HepG2 (cell line): ENCODE measurements around the gene NFRKB. TPM values are rescaled to one million over a fixed set of nuclear protein-coding genes. Genes with fewer than 3 reads are reported as not detected.

Experiments used
- ATAC-seq: fragments of 200-7000 bp; cut with Tn5 transposase; 3 replicates; pipeline ENCODE4 v1.9.1; 2020; ENCODE audit warnings: mild to moderate bottlenecking, moderate library complexity
- BruUV-seq: library from RNA; stranded (reverse); fragments of 400-500 nt; replicated peaks from 2 replicates; lab custom pipeline; 2021; lab: Mats Ljungman, UMichigan
- CTCF ChIA-PET: fragments of 300-600 bp; formaldehyde crosslinking; extraction: SDS; loops from one replicate; lab custom pipeline; 2021; ENCODE audit warnings: low total read pairs, inconsistent platforms, low intra/inter-chr PET ratio; lab: Yijun Ruan, JAX
- POLR2A ChIA-PET: fragments of 350-600 bp; sonication (Branson Sonifier 250); formaldehyde crosslinking; loops from one replicate; lab custom pipeline; 2020; ENCODE audit warnings: antibody characterized with exemption, inconsistent platforms; lab: Yijun Ruan, JAX
- DNase-seq: peaks from one replicate; pipeline ENCODE4 v3.0.0-alpha.2; 2015; ENCODE audit warnings: low spot score
- FAIRE-seq: peaks from 3 replicates; lab custom pipeline; 2011; peaks lifted over from hg19 to GRCh38; lab: Jason Lieb, UNC
- H2AFZ ChIP-seq: one replicate; pipeline ENCODE4 v1.6.1; 2011; ENCODE audit warnings: low read length, inconsistent platforms
- H3K27ac ChIP-seq: fragments of 300-600 bp; 3 replicates; pipeline ENCODE4 v1.8.0; 2011; ENCODE audit warnings: mixed run types, mild to moderate bottlenecking, mixed read lengths, low read length, inconsistent platforms; ENCODE audit not compliant: insufficient read depth; ENCODE audit errors: extremely low read length
- H3K27me3 ChIP-seq, 2 experiments: fragments of 200-600 bp in 1 of 2; 2 replicates in 1 of 2; 3 replicates in 1 of 2; pipeline versions ENCODE4 v1.6.0 to v1.8.0; 2011; ENCODE audit warnings: low read length in 2 of 2, mild to moderate bottlenecking in 2 of 2, moderate library complexity in 2 of 2, inconsistent platforms in 1 of 2; ENCODE audit not compliant: insufficient read depth in 2 of 2, control insufficient read depth in 1 of 2
- H3K36me3 ChIP-seq, 2 experiments: fragments of 200-600 bp in 1 of 2; replicated peaks in 1 of 2; 2 replicates in 1 of 2; 3 replicates in 1 of 2; pipeline versions ENCODE4 v1.5.1 to v1.8.0; 2011; ENCODE audit warnings: low read length in 2 of 2, inconsistent platforms in 1 of 2; ENCODE audit not compliant: insufficient read depth in 2 of 2, control insufficient read depth in 1 of 2
- H3K4me1 ChIP-seq: 2 replicates; pipeline ENCODE4 v1.5.1; 2012; ENCODE audit warnings: low read length, inconsistent platforms; ENCODE audit not compliant: insufficient read depth
- H3K4me2 ChIP-seq: 2 replicates; pipeline ENCODE4 v1.6.0; 2011; ENCODE audit warnings: low read depth, low read length, inconsistent platforms
- H3K4me3 ChIP-seq, 3 experiments: fragments of 200-600 bp in 1 of 3; sonication (generic), shearing (Covaris generic) in 1 of 3; replicated peaks in 1 of 3; 2 replicates each; pipeline ENCODE4 v1.5.1; 2011 to 2016; ENCODE audit warnings: low read length in 3 of 3, inconsistent platforms in 2 of 3, low read depth in 2 of 3, mild to moderate bottlenecking in 2 of 3, control low read depth in 1 of 3, mixed read lengths in 1 of 3; ENCODE audit not compliant: insufficient read depth in 1 of 3
- H3K79me2 ChIP-seq: one replicate; pipeline ENCODE4 v1.6.1; 2011; ENCODE audit warnings: low read length, inconsistent platforms; ENCODE audit not compliant: insufficient read depth
- H3K9ac ChIP-seq: 2 replicates; pipeline ENCODE4 v1.6.0; 2011; ENCODE audit warnings: mild to moderate bottlenecking, low read depth, low read length, inconsistent platforms; ENCODE audit not compliant: insufficient read depth
- H3K9me3 ChIP-seq: 2 replicates; pipeline ENCODE4 v1.5.1; 2012; ENCODE audit warnings: mild to moderate bottlenecking, low read length
- H4K20me1 ChIP-seq: 2 replicates; pipeline ENCODE4 v1.6.0; 2011; ENCODE audit warnings: inconsistent platforms, mild to moderate bottlenecking, low read length, moderate library complexity; ENCODE audit not compliant: insufficient read depth
- CTCF ChIP-seq: sonication (generic); formaldehyde crosslinking; IDR thresholded peaks from 2 replicates; pipeline ENCODE4 v1.5.0; 2020; ENCODE audit warnings: mild to moderate bottlenecking, missing genetic modification reagents, moderate library complexity
- EHMT2 ChIP-seq: fragments of 200-600 bp; sonication (generic); IDR thresholded peaks from 2 replicates; pipeline ENCODE4 v1.7.0; 2017; ENCODE audit warnings: antibody characterized with exemption, low read depth, low read length, borderline replicate concordance
- SMC3 ChIP-seq: IDR thresholded peaks from 2 replicates; pipeline ENCODE4 v1.6.1; 2011; ENCODE audit warnings: low read length, improper control_type of control experiment
- STAG1 ChIP-seq: sonication (generic); formaldehyde crosslinking; IDR thresholded peaks from 2 replicates; pipeline ENCODE4 v1.4.0; 2020; ENCODE audit warnings: missing genetic modification reagents
- TFAP4 ChIP-seq: sonication (generic); IDR thresholded peaks from 2 replicates; pipeline ENCODE4 v1.6.1; 2016; ENCODE audit warnings: low read depth, borderline replicate concordance
- XRCC5 ChIP-seq: fragments of 200-400 bp; formaldehyde crosslinking; optimal IDR thresholded peaks from 2 replicates; pipeline ENCODE3; 2017; ENCODE audit warnings: mild to moderate bottlenecking, low read length
- WGBS: methylation state at CpG from one replicate; pipeline ENCODE4 v1.1.6; 2017; ENCODE audit warnings: low lambda C conversion rate; 5-methylcytosine and 5-hydroxymethylcytosine counted together
- in situ Hi-C: cut with HindIII; loops from 2 replicates; pipeline ENCODE4 v1.10.0; 2017; ENCODE audit warnings: low pct_unique_long_range_greater_than_20kb; ENCODE audit not compliant: extremely low pct_ligation_motif_present
- intact Hi-C: fragments of 100-400 bp; cut with micrococcal nuclease; formaldehyde crosslinking; loops from one replicate; pipeline ENCODE4 v1.10.0; 2022; ENCODE audit not compliant: unreplicated experiment
- polyA plus RNA-seq, 8 experiments: library from polyadenylated mRNA; depleted of rRNA in 3 of 8; stranded (reverse) in 7 of 8; unstranded in 1 of 8; fragments of >200 nt; fragmentation: Illumina TruSeq in 4 of 8; extraction: Trizol in 4 of 8; gene quantifications; 2 replicates each; pipeline versions ENCODE4 v1.2.1 to v1.2.3, GENCODE V29; 2011 to 2016; ENCODE audit warnings: low read depth in 4 of 8, missing spikeins in 1 of 8, mixed read lengths in 1 of 8; ENCODE audit not compliant: insufficient read depth in 1 of 8
- total RNA-seq, 5 experiments: library from RNA; depleted of rRNA; stranded (reverse); fragments of >200 nt; fragmentation: Illumina TruSeq; extraction: Trizol; gene quantifications; 2 replicates each; pipeline ENCODE4 v1.2.3, GENCODE V29; 2016; ENCODE audit warnings: low read depth in 1 of 5

NFRKB gene
- total and polyA plus RNA-seq, 2 of the 13 experiments (the other 11 are each of a cell fraction or from before 2014, with no cell fraction given): 22.9 to 23.7 TPM

- WGBS: 73% methylated on average over 8 of the region's 9 CpGs
- no peak for FAIRE-seq
- TF ChIP-seq STAG1 (CRISPR knock-in tag) (peak; percentile 72), XRCC5 (peak; percentile 45), SMC3 (peak; percentile 33; the same call in 1 of the 2 replicates), CTCF (CRISPR knock-in tag) (peak; percentile 57), TFAP4 (peak; percentile 32; the same call in 1 of the 2 replicates), EHMT2 (no peak)
- H3K4me2 ChIP-seq: no peak overlapping the region
- no peaks in the 10 kb centered on the region for H3K79me2 ChIP-seq
- intact Hi-C loops (no loop called here), in situ Hi-C loops (no loop called here)
- peak; percentile 92 for ATAC-seq
- peak; percentile 30 for DNase-seq
- CTCF ChIA-PET: interaction anchor here (1.2 kb wide), 1 partner anchor 96 kb away, joined by 3 read pairs; no protein-coding TSS in a partner anchor
- POLR2A ChIA-PET: no interaction called here
- H3K36me3 ChIP-seq: peaks cover 50 to 96% of the 10 kb centered on the region in 2 experiments
- no peaks in the 10 kb centered on the region for H4K20me1 ChIP-seq
- no peak overlapping the region for H3K4me3 ChIP-seq
- no peaks in the 10 kb centered on the region for H3K27me3 ChIP-seq
- H3K9me3 ChIP-seq: no peaks in the 10 kb centered on the region
- no peaks in the 10 kb centered on the region for H3K4me1 ChIP-seq
- no peak overlapping the region for H3K27ac ChIP-seq
- no peak overlapping the region for H2AFZ ChIP-seq
- H3K9ac ChIP-seq: no peak overlapping the region
- BruUV-seq: no TSS peak
Measured at GRCh38 chr11:129881570-129882170, 13.7 kb downstream of the NFRKB start.
